Measurements from ENCODE around the gene UBXN6.

GRCh38 chr19:4428326-4428975 lies 29.1 kb downstream of the UBXN6 start:
- no peak for TF ChIP-seq EZH2 (IDR thresholded peaks at IDR 0.05; ENCODE audit: low read depth, low read length, severe bottlenecking)
- TF ChIP-seq TEAD4 (IDR thresholded peaks at IDR 0.05; ENCODE audit: low read depth, low read length) = no peak
- no peak for TF ChIP-seq RXRA (IDR thresholded peaks at IDR 0.05; ENCODE audit: insufficient read depth, low read depth, low read length)
- TF ChIP-seq, protein P1, sequence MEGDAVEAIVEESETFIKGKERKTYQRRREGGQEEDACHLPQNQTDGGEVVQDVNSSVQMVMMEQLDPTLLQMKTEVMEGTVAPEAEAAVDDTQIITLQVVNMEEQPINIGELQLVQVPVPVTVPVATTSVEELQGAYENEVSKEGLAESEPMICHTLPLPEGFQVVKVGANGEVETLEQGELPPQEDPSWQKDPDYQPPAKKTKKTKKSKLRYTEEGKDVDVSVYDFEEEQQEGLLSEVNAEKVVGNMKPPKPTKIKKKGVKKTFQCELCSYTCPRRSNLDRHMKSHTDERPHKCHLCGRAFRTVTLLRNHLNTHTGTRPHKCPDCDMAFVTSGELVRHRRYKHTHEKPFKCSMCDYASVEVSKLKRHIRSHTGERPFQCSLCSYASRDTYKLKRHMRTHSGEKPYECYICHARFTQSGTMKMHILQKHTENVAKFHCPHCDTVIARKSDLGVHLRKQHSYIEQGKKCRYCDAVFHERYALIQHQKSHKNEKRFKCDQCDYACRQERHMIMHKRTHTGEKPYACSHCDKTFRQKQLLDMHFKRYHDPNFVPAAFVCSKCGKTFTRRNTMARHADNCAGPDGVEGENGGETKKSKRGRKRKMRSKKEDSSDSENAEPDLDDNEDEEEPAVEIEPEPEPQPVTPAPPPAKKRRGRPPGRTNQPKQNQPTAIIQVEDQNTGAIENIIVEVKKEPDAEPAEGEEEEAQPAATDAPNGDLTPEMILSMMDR (IDR thresholded peaks at IDR 0.05; ENCODE audit: control extremely low read depth in 1 of 3, insufficient read depth in 1 of 3, low read depth in 1 of 3, low read length in 3 of 3) = no peak
- no peak for TF ChIP-seq POLR2AphosphoS5 (IDR thresholded peaks at IDR 0.05; ENCODE audit: low read depth, low read length)
- no peak for TF ChIP-seq KDM5A (IDR thresholded peaks at IDR 0.05; ENCODE audit: low read length)
- TF ChIP-seq EP300 (IDR thresholded peaks at IDR 0.05; ENCODE audit: borderline replicate concordance in 1 of 2, low read depth in 2 of 2, low read length in 2 of 2) = no peak
- TF ChIP-seq FOSL1 (IDR thresholded peaks at IDR 0.05; ENCODE audit: insufficient read depth, low read depth, low read length) = no peak
- TF ChIP-seq POLR2A (IDR thresholded peaks at IDR 0.05; ENCODE audit: control extremely low read depth in 1 of 2, low read depth in 2 of 2, low read length in 2 of 2) = no peak
- no peak for TF ChIP-seq ZNF274 (IDR thresholded peaks at IDR 0.05; ENCODE audit: borderline replicate concordance, extremely low read depth, low read length)
